ENCODE data around the gene KCNH2. TPM values are rescaled to one million over a fixed set of nuclear protein-coding genes. Genes with fewer than 3 reads are reported as not detected.

KCNH2 gene
- total and polyA plus RNA-seq, 4 donors: 0.43 to 2.0 (median 1.3) TPM

DNA sequence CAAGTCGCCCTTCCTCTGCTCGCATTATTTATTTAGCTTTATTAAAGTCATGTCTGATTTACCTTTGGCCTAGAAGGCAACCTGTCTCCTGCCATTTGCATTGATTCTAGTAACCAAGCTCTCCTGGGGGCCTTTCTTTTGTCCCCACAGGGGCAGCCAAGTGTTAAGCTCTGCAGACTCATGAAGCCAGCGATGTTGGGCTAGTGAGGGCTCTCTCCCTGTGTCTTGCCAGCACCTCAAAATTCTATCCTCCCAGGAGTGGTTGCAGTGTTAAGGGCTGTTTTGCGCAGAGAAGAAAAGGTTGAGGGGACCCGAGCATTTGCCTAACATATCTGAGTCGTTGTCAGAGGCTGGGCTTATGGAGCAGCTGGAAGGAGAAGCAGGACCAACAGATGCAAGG lies 63.9 kb downstream of the KCNH2 start:
- Histone ChIP-seq H3K27me3 (ENCODE audit: control insufficient read depth in 3 of 3, insufficient read depth in 3 of 3, low read length in 2 of 3) (peaks cover 0 to 23% (median 6%) of the 10 kb centered on the region in 3 donors), H3K4me1 (ENCODE audit: control insufficient read depth in 5 of 5, insufficient read depth in 5 of 5, low read length in 5 of 5) (no peaks in the 10 kb centered on the region), H3K27ac (ENCODE audit: low read depth in 1 of 2, low read length in 1 of 2) (no peak overlapping the region), H3K9ac (ENCODE audit: insufficient read depth in 1 of 2, low read length in 2 of 2) (no peak overlapping the region), H3K4me3 (no peak overlapping the region), H3K36me3 (ENCODE audit: control insufficient read depth in 4 of 4, insufficient read depth in 4 of 4, low read length in 4 of 4) (no peaks in the 10 kb centered on the region), H3K9me3 (ENCODE audit: control insufficient read depth in 4 of 4, insufficient read depth in 3 of 4, low read length in 3 of 4) (no peaks in the 10 kb centered on the region)
- WGBS, 2 donors: 87 to 90% methylated on average over 6 of the region's 6 CpGs
- no peak for ATAC-seq (ENCODE audit: insufficient read depth, low FRiP score)
- TF ChIP-seq, protein P1, sequence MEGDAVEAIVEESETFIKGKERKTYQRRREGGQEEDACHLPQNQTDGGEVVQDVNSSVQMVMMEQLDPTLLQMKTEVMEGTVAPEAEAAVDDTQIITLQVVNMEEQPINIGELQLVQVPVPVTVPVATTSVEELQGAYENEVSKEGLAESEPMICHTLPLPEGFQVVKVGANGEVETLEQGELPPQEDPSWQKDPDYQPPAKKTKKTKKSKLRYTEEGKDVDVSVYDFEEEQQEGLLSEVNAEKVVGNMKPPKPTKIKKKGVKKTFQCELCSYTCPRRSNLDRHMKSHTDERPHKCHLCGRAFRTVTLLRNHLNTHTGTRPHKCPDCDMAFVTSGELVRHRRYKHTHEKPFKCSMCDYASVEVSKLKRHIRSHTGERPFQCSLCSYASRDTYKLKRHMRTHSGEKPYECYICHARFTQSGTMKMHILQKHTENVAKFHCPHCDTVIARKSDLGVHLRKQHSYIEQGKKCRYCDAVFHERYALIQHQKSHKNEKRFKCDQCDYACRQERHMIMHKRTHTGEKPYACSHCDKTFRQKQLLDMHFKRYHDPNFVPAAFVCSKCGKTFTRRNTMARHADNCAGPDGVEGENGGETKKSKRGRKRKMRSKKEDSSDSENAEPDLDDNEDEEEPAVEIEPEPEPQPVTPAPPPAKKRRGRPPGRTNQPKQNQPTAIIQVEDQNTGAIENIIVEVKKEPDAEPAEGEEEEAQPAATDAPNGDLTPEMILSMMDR (IDR thresholded peaks at IDR 0.05; ENCODE audit: control extremely low read depth, extremely low read depth): no peak
- no peak for DNase-seq

- TF ChIP-seq, protein P1 (IDR thresholded peaks at IDR 0.05; ENCODE audit: control extremely low read depth, extremely low read depth): no peak
- Histone ChIP-seq H3K27me3 (ENCODE audit: control insufficient read depth in 3 of 3, insufficient read depth in 3 of 3, low read length in 2 of 3) (peaks cover 0 to 20% (median 10%) of the 10 kb centered on the region in 3 donors), H3K36me3 (ENCODE audit: control insufficient read depth in 4 of 4, insufficient read depth in 4 of 4, low read length in 4 of 4) (no peaks in the 10 kb centered on the region), H3K27ac (ENCODE audit: low read depth in 1 of 2, low read length in 1 of 2) (no peak overlapping the region), H3K9ac (ENCODE audit: insufficient read depth in 1 of 2, low read length in 2 of 2) (no peak overlapping the region), H3K9me3 (ENCODE audit: control insufficient read depth in 4 of 4, insufficient read depth in 3 of 4, low read length in 3 of 4) (no peaks in the 10 kb centered on the region), H3K4me3 (no peak overlapping the region), H3K4me1 (ENCODE audit: control insufficient read depth in 5 of 5, insufficient read depth in 5 of 5, low read length in 5 of 5) (no peaks in the 10 kb centered on the region)
- ATAC-seq (ENCODE audit: insufficient read depth, low FRiP score) (no peak), DNase-seq (no peak)
- WGBS, 2 donors: 74 to 75% methylated on average over 7 of the region's 7 CpGs
These were observed 65.7 kb downstream of the KCNH2 start for GRCh38 chr7:150912427-150912826.

- Histone ChIP-seq H3K36me3 (ENCODE audit: control insufficient read depth in 4 of 4, insufficient read depth in 4 of 4, low read length in 4 of 4) (no peaks in the 10 kb centered on the region), H3K9me3 (ENCODE audit: control insufficient read depth in 4 of 4, insufficient read depth in 3 of 4, low read length in 3 of 4) (no peaks in the 10 kb centered on the region), H3K27me3 (ENCODE audit: control insufficient read depth in 3 of 3, insufficient read depth in 3 of 3, low read length in 2 of 3) (peaks cover 0 to 15% (median 10%) of the 10 kb centered on the region in 3 donors), H3K4me3 (no peak overlapping the region), H3K4me1 (ENCODE audit: control insufficient read depth in 5 of 5, insufficient read depth in 5 of 5, low read length in 5 of 5) (no peaks in the 10 kb centered on the region), H3K27ac (ENCODE audit: low read depth in 1 of 2, low read length in 1 of 2) (no peak overlapping the region), H3K9ac (ENCODE audit: insufficient read depth in 1 of 2, low read length in 2 of 2) (no peak overlapping the region)
- TF ChIP-seq, protein P1 (IDR thresholded peaks at IDR 0.05; ENCODE audit: control extremely low read depth, extremely low read depth): no peak
- ATAC-seq (ENCODE audit: insufficient read depth, low FRiP score): no peak
- DNase-seq: no peak
- WGBS, 2 donors: 68 to 81% methylated on average over 11 of the region's 11 CpGs
These were observed 66.4 kb downstream of the KCNH2 start for GRCh38 chr7:150911590-150912267.

All from lung (tissue), 12 donors.